NCI-H2196 (cell line): ENCODE results near the gene SLC25A45.

ENCODE experiments used
- DNase-seq: peaks from one replicate; lab custom pipeline; 2025; ENCODE audit not compliant: unreplicated experiment; lab: John Stamatoyannopoulos, UW

Gene SLC25A45

GRCh38 chr11:65327021-65327420 is 55.4 kb downstream of the SLC25A45 start:
- no peak for DNase-seq

- DNase-seq: no peak
Measured at GRCh38 chr11:65325435-65325834, 57.0 kb downstream of the SLC25A45 start.
